ENCODE measurements around the gene ASPDH. TPM values are rescaled to one million over a fixed set of nuclear protein-coding genes. Genes with fewer than 3 reads are reported as not detected.
"Not testable (repeated sequence)": the region's sequence is repeated elsewhere in the genome, so short reads cannot be mapped to it uniquely, and the experiment has no call there.

ASPDH gene
- total and polyA plus RNA-seq, 2 experiments from 2014 or later, result not detected

DNA sequence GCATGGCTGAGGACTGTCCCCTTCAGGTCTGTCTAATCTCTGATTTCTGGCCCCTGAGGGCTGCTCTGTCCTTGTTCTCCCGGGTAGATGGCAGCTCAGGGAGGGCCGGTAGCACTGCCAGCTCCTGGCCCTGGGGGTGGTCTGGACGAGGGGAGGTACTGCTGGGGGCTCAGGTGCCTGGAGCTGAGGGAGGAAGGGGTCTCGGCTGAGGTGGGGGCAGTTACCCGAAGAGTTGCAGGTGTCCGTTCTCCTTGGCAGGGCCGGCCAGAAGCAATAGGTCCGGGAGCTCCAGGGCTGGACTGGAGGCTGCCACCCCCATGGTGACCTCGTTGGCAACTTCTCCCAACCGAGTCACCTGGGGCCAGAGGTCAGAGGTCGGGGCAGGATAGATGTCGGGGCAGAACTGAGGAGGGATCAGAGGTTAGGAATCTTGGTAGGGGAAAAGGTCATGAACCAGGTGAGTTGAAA lies 38.6 kb downstream of the ASPDH start:
- no peaks in the 10 kb centered on the region for H4K20me1 ChIP-seq (ENCODE audit: insufficient read depth)
- DNase-seq, result no peak
- no peaks in the 10 kb centered on the region for H3K9me3 ChIP-seq (ENCODE audit: low read depth)
- no peaks in the 10 kb centered on the region for H3K36me3 ChIP-seq (ENCODE audit: low read depth)
- no peaks in the 10 kb centered on the region for H3K4me1 ChIP-seq (ENCODE audit: insufficient read depth)
- H2AFZ ChIP-seq, result no peak overlapping the region
- H3K4me2 ChIP-seq (ENCODE audit: unreplicated experiment), result no peak overlapping the region
- WGBS, 2 experiments (ENCODE audit: low coverage in 1 of 2, low lambda C conversion rate in 2 of 2, missing lambda C conversion rate in 2 of 2), result 57 to 58% methylated on average over 12 of the region's 12 CpGs
- no peak overlapping the region for H3K9ac ChIP-seq
- H3F3A ChIP-seq (ENCODE audit: insufficient read depth), result no peaks in the 10 kb centered on the region
- no peak overlapping the region for H3K4me3 ChIP-seq
- no peaks in the 10 kb centered on the region for H3K27me3 ChIP-seq (replicated peaks; ENCODE audit: insufficient read depth)
- in situ Hi-C loops (cut with MboI), result no loop called here
- no peak for TF ChIP-seq EZH2phosphoT487 (IDR thresholded peaks at IDR 0.05; ENCODE audit: insufficient read depth, low read depth)
- TF ChIP-seq EZH2 (IDR thresholded peaks at IDR 0.05; ENCODE audit: insufficient read depth, poor library complexity, severe bottlenecking), result no peak
- H3K27ac ChIP-seq, result no peak overlapping the region
- no peaks in the 10 kb centered on the region for H3K79me2 ChIP-seq (ENCODE audit: insufficient read depth)
- H3K9me2 ChIP-seq (ENCODE audit: insufficient read depth), result no peaks in the 10 kb centered on the region

DNA sequence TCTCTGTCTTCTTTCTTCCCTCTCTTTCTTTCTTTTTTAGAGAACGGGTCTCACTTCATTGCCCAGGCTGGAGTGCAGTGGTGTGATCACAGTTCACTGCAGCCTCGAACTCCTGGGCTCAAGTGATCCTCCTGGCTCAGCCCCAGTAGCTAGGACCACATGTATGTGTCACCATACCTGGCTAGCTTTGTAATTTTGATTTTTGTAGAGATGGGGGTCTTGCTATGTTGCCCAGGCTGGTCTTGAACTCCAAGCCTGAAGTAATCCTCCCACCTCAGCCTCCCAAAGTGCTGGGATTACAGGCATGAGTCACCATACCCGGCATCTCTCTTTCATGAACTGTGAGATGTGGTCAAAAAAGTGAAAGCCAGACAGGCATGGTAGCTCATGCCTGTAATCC lies 40.4 kb downstream of the ASPDH start:
- H3K4me3 ChIP-seq; DNase-seq; H3F3A ChIP-seq (ENCODE audit: insufficient read depth); H2AFZ ChIP-seq; H3K79me2 ChIP-seq (ENCODE audit: insufficient read depth); H3K9me3 ChIP-seq (ENCODE audit: low read depth); H3K4me1 ChIP-seq (ENCODE audit: insufficient read depth); H3K36me3 ChIP-seq (ENCODE audit: low read depth); H3K9me2 ChIP-seq (ENCODE audit: insufficient read depth); H3K9ac ChIP-seq; H3K27ac ChIP-seq; in situ Hi-C loops (cut with MboI); H3K4me2 ChIP-seq (ENCODE audit: unreplicated experiment); H4K20me1 ChIP-seq (ENCODE audit: insufficient read depth); H3K27me3 ChIP-seq (replicated peaks; ENCODE audit: insufficient read depth): not testable (repeated sequence)
- WGBS, 2 experiments (ENCODE audit: low coverage in 1 of 2, low lambda C conversion rate in 2 of 2, missing lambda C conversion rate in 2 of 2), result 40 to 47% methylated on average over 3 of the region's 3 CpGs

DNA sequence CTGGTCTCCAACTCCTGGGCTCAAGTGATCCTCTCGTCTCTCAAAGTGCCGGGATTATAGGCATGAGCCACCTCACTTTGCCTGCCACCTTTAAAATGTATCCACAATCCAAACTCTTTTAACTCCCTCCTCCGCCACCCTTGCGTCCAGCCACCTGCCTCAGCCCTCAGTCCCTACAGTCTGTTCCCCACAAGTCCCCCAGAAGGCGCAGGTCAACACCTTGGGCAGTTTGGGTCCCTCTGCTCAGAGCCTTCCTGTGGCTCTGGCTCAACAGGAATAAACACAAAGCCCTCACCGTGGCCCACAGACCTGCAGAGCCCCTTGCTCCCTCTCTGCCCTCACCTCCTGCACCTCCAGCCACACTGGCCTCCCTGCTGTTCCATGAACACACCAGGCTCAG lies 44.9 kb downstream of the ASPDH start:
- in situ Hi-C loops (cut with MboI), result no loop called here
- DNase-seq, result no peak
- H3K79me2 ChIP-seq (ENCODE audit: insufficient read depth), result no peaks in the 10 kb centered on the region

DNA sequence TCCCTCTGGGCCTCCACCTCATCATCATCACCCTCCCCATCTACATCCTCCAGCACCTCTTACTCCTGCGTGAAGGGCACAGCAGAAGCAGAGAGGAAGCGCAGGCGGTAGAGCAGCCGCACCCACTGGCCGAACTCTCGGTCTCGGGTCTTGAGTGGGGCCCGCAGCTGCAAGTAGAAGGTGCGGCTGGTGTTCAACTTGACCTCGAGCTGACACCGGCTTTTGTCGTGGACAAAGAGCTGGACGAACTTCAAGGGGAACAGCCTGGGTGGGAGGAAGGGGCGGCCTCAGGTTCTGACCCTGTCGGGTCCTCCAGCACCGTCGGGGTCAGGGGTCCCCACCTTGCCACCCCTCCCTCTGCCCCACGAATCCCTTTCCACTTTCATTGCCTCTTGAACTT lies 46.1 kb downstream of the ASPDH start:
- Histone ChIP-seq H3K9ac (no peak overlapping the region), H3K9me2 (ENCODE audit: insufficient read depth) (no peaks in the 10 kb centered on the region), H3K4me1 (ENCODE audit: insufficient read depth) (no peaks in the 10 kb centered on the region), H3K27ac (no peak overlapping the region), H3K79me2 (ENCODE audit: insufficient read depth) (no peaks in the 10 kb centered on the region), H3K4me3 (no peak overlapping the region), H3K4me2 (ENCODE audit: unreplicated experiment) (no peak overlapping the region), H3K27me3 (replicated peaks; ENCODE audit: insufficient read depth) (no peaks in the 10 kb centered on the region), H3K36me3 (ENCODE audit: low read depth) (no peaks in the 10 kb centered on the region), H3F3A (ENCODE audit: insufficient read depth) (no peaks in the 10 kb centered on the region), H2AFZ (no peak overlapping the region), H4K20me1 (ENCODE audit: insufficient read depth) (no peaks in the 10 kb centered on the region), H3K9me3 (ENCODE audit: low read depth) (no peaks in the 10 kb centered on the region)
- TF ChIP-seq EZH2 (IDR thresholded peaks at IDR 0.05; ENCODE audit: insufficient read depth, poor library complexity, severe bottlenecking) (no peak), EZH2phosphoT487 (IDR thresholded peaks at IDR 0.05; ENCODE audit: insufficient read depth, low read depth) (no peak)
- in situ Hi-C loops (cut with MboI), result no loop called here
- no peak for DNase-seq
- WGBS, 2 experiments (ENCODE audit: low coverage in 1 of 2, low lambda C conversion rate in 2 of 2, missing lambda C conversion rate in 2 of 2), result 54 to 58% methylated on average over 17 to 18 of the region's 18 CpGs

More for the DNA sequence above, 44.9 kb downstream of the ASPDH start:
- Histone ChIP-seq H3K36me3 (ENCODE audit: low read depth) (no peaks in the 10 kb centered on the region), H3K27ac (no peak overlapping the region), H3K4me3 (no peak overlapping the region), H3K27me3 (replicated peaks; ENCODE audit: insufficient read depth) (no peaks in the 10 kb centered on the region), H3K9me2 (ENCODE audit: insufficient read depth) (no peaks in the 10 kb centered on the region), H3K4me1 (ENCODE audit: insufficient read depth) (no peaks in the 10 kb centered on the region), H4K20me1 (ENCODE audit: insufficient read depth) (no peaks in the 10 kb centered on the region), H3K9ac (no peak overlapping the region), H3K9me3 (ENCODE audit: low read depth) (no peaks in the 10 kb centered on the region), H2AFZ (no peak overlapping the region), H3K4me2 (ENCODE audit: unreplicated experiment) (no peak overlapping the region), H3F3A (ENCODE audit: insufficient read depth) (no peaks in the 10 kb centered on the region)
- 59 to 62% methylated on average over 6 of the region's 6 CpGs for WGBS, 2 experiments (ENCODE audit: low coverage in 1 of 2, low lambda C conversion rate in 2 of 2, missing lambda C conversion rate in 2 of 2)
- TF ChIP-seq EZH2phosphoT487 (IDR thresholded peaks at IDR 0.05; ENCODE audit: insufficient read depth, low read depth), result no peak
- no peak for TF ChIP-seq EZH2 (IDR thresholded peaks at IDR 0.05; ENCODE audit: insufficient read depth, poor library complexity, severe bottlenecking)

DNA sequence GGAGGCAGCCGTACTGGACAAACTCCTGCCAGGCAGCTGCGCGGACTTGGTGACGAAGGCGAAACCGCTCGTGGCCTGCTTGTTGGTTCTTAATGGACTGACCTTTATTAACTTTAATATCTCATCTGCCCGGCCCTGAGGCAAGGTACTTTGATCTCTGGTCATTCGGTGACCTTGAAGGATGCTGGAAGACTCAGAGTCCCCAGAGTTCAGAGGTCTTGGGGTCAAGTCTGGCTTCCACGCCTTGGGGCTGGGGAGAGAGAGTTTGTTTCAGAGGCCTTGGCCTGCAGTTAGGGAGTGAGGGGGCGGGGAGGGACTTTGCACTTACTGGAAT lies 47.0 kb downstream of the ASPDH start:
- no peak overlapping the region for H3K4me2 ChIP-seq (ENCODE audit: unreplicated experiment)
- no peaks in the 10 kb centered on the region; the same call in 1 of the 2 replicates for H3K27me3 ChIP-seq (replicated peaks; ENCODE audit: insufficient read depth)
- H2AFZ ChIP-seq, result no peak overlapping the region
- WGBS, 2 experiments (ENCODE audit: low coverage in 1 of 2, low lambda C conversion rate in 2 of 2, missing lambda C conversion rate in 2 of 2), result 43 to 50% methylated on average over 11 of the region's 11 CpGs
- no peaks in the 10 kb centered on the region for H3K4me1 ChIP-seq (ENCODE audit: insufficient read depth)
- in situ Hi-C loops (cut with MboI), result no loop called here
- no peaks in the 10 kb centered on the region for H3F3A ChIP-seq (ENCODE audit: insufficient read depth)
- no peaks in the 10 kb centered on the region for H3K36me3 ChIP-seq (ENCODE audit: low read depth)
- no peak overlapping the region for H3K4me3 ChIP-seq
- no peak for DNase-seq
- no peaks in the 10 kb centered on the region for H4K20me1 ChIP-seq (ENCODE audit: insufficient read depth)
- H3K27ac ChIP-seq, result no peak overlapping the region
- TF ChIP-seq EZH2 (IDR thresholded peaks at IDR 0.05; ENCODE audit: insufficient read depth, poor library complexity, severe bottlenecking), result no peak
- TF ChIP-seq EZH2phosphoT487 (IDR thresholded peaks at IDR 0.05; ENCODE audit: insufficient read depth, low read depth), result no peak
- no peaks in the 10 kb centered on the region for H3K79me2 ChIP-seq (ENCODE audit: insufficient read depth)
- no peak overlapping the region for H3K9ac ChIP-seq
- H3K9me2 ChIP-seq (ENCODE audit: insufficient read depth), result no peaks in the 10 kb centered on the region
- H3K9me3 ChIP-seq (ENCODE audit: low read depth), result no peaks in the 10 kb centered on the region

Data from GM23248 (cell line).